H4 (cell line): ENCODE results near the gene PDGFD. TPM values are rescaled to one million over a fixed set of nuclear protein-coding genes. Genes with fewer than 3 reads are reported as not detected.

Source experiments
- DNase-seq: peaks from one replicate; pipeline ENCODE4 v3.0.0-alpha.2; 2015; ENCODE audit warnings: low spot score
- total RNA-seq: library from RNA; depleted of rRNA; stranded (reverse); fragments of >200 nt; shearing (Covaris generic); gene quantifications from 2 replicates; pipeline ENCODE4 v1.2.3, GENCODE V29; 2014; rRNA removed

Gene PDGFD
- total RNA-seq, 1 experiment from 2014 or later = 5.3 TPM

GRCh38 chr11:103883856-103884255, 280.1 kb downstream of the PDGFD start:
- DNase-seq = no peak

DNA sequence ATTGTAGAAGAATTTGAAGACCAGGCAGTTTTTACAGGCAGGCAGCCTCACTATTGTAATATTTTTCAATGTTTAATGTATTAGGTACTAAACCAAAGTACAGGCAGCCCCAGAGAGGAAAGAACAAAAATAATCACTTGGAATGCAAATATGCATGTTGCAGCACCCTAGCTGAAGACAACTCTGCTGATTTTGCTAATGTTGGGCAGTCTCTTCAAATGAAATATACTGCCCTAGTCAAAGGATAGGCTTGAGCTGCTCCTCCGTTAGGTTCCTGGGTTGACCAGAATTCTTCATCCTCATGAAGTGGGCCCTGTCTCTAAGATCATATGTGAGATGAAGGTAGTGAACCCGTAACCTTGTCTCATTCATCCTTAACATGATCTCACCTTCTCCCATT, 280.7 kb downstream of the PDGFD start:
- no peak for DNase-seq

DNA sequence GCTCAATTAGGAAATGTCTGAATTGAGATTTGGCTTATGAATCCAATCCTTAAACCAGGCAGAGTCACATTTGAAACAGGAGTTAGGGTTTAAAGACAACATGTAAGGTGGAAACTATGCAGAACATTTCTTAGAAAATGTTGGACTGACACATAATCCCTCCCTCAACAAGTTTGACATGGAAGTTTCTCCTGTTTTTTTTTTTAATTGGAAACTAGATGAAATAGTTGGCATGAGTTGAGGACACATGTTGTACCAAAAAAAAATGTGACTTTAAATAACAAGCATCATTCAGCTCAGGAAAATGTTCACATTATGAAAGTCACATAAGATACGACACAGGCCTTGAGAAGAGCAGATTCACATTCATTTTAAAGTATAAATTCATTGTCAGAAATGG, 282.4 kb downstream of the PDGFD start:
- DNase-seq = no peak

- DNase-seq = no peak
These were observed 283.0 kb downstream of the PDGFD start for GRCh38 chr11:103880968-103881367.

- no peak for DNase-seq
These were observed 285.3 kb downstream of the PDGFD start for GRCh38 chr11:103878646-103879045.

GRCh38 chr11:103877221-103877620, 286.7 kb downstream of the PDGFD start:
- peak; percentile 20 for DNase-seq

GRCh38 chr11:103875855-103876510, 288.0 kb downstream of the PDGFD start:
- no peak for DNase-seq

- peak; percentile 57 for DNase-seq
These were observed 291.2 kb downstream of the PDGFD start for GRCh38 chr11:103872748-103873147.

- no peak for DNase-seq
These were observed 291.9 kb downstream of the PDGFD start for GRCh38 chr11:103871923-103872551.

DNA sequence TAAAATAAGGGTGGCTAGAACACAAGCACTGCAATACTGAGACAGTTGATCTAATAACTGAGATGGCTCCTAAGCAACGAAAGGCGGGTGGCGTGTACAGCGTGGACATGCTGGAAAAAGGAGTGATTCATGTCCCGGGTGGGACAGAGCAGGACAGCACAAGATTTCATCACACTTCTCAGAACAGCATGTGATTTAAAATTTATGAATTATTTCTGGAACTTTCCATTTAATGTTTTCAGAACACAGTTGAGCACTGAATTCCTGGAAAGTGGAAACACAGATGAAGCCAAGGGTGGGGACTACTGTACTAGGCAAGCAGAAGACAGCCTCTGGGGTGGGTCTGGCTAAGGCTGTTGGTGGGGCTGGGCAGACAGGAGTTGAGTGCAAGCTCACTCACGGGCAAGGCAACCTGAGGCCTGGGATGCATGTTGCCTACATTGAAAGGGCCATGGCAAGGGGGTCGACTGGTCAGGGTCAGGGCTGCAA, 293.1 kb downstream of the PDGFD start:
- DNase-seq = no peak

- DNase-seq = no peak
These were observed 296.5 kb downstream of the PDGFD start for GRCh38 chr11:103867481-103867880.

DNA sequence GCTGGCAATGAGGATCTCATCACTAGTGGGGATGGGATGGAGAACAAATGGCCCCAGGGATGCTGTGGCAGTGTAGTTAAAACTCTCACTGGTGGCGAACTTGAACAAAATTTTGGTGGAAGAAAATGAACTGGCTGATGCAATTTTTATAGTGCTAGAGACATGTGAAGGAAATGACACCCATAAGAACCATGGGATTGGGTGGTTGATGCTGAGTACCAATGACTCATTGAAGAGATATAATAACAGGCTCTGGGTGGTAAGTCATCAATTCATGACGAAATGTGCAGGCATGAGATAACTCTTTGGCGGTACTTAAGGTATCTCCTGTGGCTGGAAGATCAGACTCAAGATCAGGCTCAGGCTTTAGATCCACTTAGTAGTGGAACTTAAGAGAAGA, 300.4 kb downstream of the PDGFD start:
- no peak for DNase-seq

GRCh38 chr11:103862802-103863174, 301.2 kb downstream of the PDGFD start:
- DNase-seq = no peak

GRCh38 chr11:103862094-103862801, 301.7 kb downstream of the PDGFD start:
- no peak for DNase-seq

Other genes starting within 250 kb of the PDGFD start
- gene DDI1, start 127.5 kb downstream of the PDGFD start, total RNA-seq = not detected in 2 replicates